ENCODE results near the gene DTX3. TPM values are rescaled to one million over a fixed set of nuclear protein-coding genes. Genes with fewer than 3 reads are reported as not detected.

DTX3 gene
- total RNA-seq, 1 experiment from 2014 or later, result 67.5 TPM

GRCh38 chr12:57609101-57609780 is 4.6 kb downstream of the DTX3 start:
- Histone ChIP-seq H3K27me3 (ENCODE audit: insufficient read depth, low read length) (peaks cover 2% of the 10 kb centered on the region; the same call in 1 of the 2 replicates), H2AK5ac (ENCODE audit: insufficient read length, low read length) (no peak overlapping the region), H2BK5ac (ENCODE audit: insufficient read length, low read length) (no peak overlapping the region), H2BK20ac (ENCODE audit: low read depth, low read length, poor library complexity, severe bottlenecking) (no peak overlapping the region), H4K8ac (replicated peaks; ENCODE audit: insufficient read length, low read depth, low read length) (no peak overlapping the region), H3K23ac (ENCODE audit: insufficient read length, low read depth, low read length) (no peak overlapping the region), H3K56ac (ENCODE audit: insufficient read length, low read depth, low read length) (no peak overlapping the region), H3K79me1 (ENCODE audit: insufficient read depth, low read depth, low read length, poor library complexity, severe bottlenecking) (no peaks in the 10 kb centered on the region), H3K4ac (ENCODE audit: low read depth, low read length) (no peak overlapping the region), H2BK15ac (ENCODE audit: low read depth, low read length) (no peak overlapping the region), H4K5ac (ENCODE audit: insufficient read length, low read depth, low read length) (no peak overlapping the region), H3K79me2 (ENCODE audit: insufficient read depth, low read length) (no peaks in the 10 kb centered on the region), H2AFZ (ENCODE audit: low read length) (no peak overlapping the region), H2BK120ac (ENCODE audit: low read depth, low read length, poor library complexity, severe bottlenecking) (no peak overlapping the region), H3K4me1 (ENCODE audit: insufficient read depth, low read length) (no peaks in the 10 kb centered on the region; the same call in 1 of the 2 replicates), H4K20me1 (ENCODE audit: control insufficient read depth, insufficient read depth, insufficient read length) (no peaks in the 10 kb centered on the region), H2BK12ac (ENCODE audit: insufficient read length, low read depth, low read length) (no peak overlapping the region), H3K18ac (ENCODE audit: insufficient read length, low read depth, low read length) (no peak overlapping the region), H3K4me2 (ENCODE audit: insufficient read depth, insufficient read length, low read length) (peak overlapping the region; percentile 89), H3K9me3 (ENCODE audit: control insufficient read depth, low read depth, low read length) (no peaks in the 10 kb centered on the region), H3K23me2 (ENCODE audit: insufficient read length, low read depth, low read length, poor library complexity, severe bottlenecking) (peaks cover 31% of the 10 kb centered on the region), H3K9ac (ENCODE audit: extremely low read depth, insufficient read length, low read length) (no peak overlapping the region), H4K91ac (ENCODE audit: insufficient read length, low read depth, low read length) (no peak overlapping the region), H3K14ac (ENCODE audit: insufficient read depth, low read length) (no peak overlapping the region), H3K27ac (ENCODE audit: insufficient read length, low read depth, low read length) (no peak overlapping the region), H3T11ph (ENCODE audit: low read length) (no peak overlapping the region)
- Mint-ChIP-seq H3K4me3 (peak overlapping the region; percentile 75 to 76), H3K4me1 (peaks cover 36 to 39% of the 10 kb centered on the region in 2 experiments), H3K9me3 (no peaks in the 10 kb centered on the region; a peak in 1 of 5 replicates), H3K36me3 (ENCODE audit: insufficient read depth in 1 of 3, low read depth in 3 of 3) (peaks cover 10 to 24% (median 23%) of the 10 kb centered on the region in 3 experiments), H3K27me3 (ENCODE audit: low read depth) (peaks cover 15% of the 10 kb centered on the region), H3K27ac (no peak overlapping the region)
- DNase-seq, result peak; percentile 71
- WGBS (ENCODE audit: extremely low coverage, insufficient read length, low lambda C conversion rate), result no CpG with 5 or more reads among the region's 19 CpGs
- TF ChIP-seq CTCF (conservative IDR thresholded peaks at IDR 0.05), result no peak
